ENCODE results near the gene CERS4. TPM values are rescaled to one million over a fixed set of nuclear protein-coding genes. Genes with fewer than 3 reads are reported as not detected.
"Not testable (repeated sequence)": the region's sequence is repeated elsewhere in the genome, so short reads cannot be mapped to it uniquely, and the experiment has no call there.

The CERS4 gene
- total RNA-seq, 1 donor from 2014 or later = 26.4 TPM

- DNase-seq (ENCODE audit: low read depth in 2 of 2) = peak in 1 of 2 donors; percentile 30
These were observed 550 bp downstream of the CERS4 start for GRCh38 chr19:8209462-8210378.

- no peak for DNase-seq (ENCODE audit: low read depth in 2 of 2)
These were observed 1.4 kb downstream of the CERS4 start for GRCh38 chr19:8210421-8211101.

GRCh38 chr19:8212212-8212611, 3.0 kb downstream of the CERS4 start:
- no peak for DNase-seq (ENCODE audit: low read depth in 2 of 2)

GRCh38 chr19:8212916-8213315, 3.7 kb downstream of the CERS4 start:
- no peak for DNase-seq (ENCODE audit: low read depth in 2 of 2)

- no peak for DNase-seq (ENCODE audit: low read depth in 2 of 2)
These were observed 4.9 kb downstream of the CERS4 start for GRCh38 chr19:8213827-8214672.

GRCh38 chr19:8214802-8215201, 5.6 kb downstream of the CERS4 start:
- DNase-seq (ENCODE audit: low read depth in 2 of 2) = no peak

- no peak for DNase-seq (ENCODE audit: low read depth in 2 of 2)
These were observed 6.6 kb downstream of the CERS4 start for GRCh38 chr19:8215783-8216182.

- no peak for DNase-seq (ENCODE audit: low read depth in 2 of 2)
These were observed 7.2 kb downstream of the CERS4 start for GRCh38 chr19:8216357-8216756.

GRCh38 chr19:8218127-8218526, 9.0 kb downstream of the CERS4 start:
- DNase-seq (ENCODE audit: low read depth in 2 of 2) = not testable (repeated sequence)

GRCh38 chr19:8220481-8220880, 11.3 kb downstream of the CERS4 start:
- no peak for DNase-seq (ENCODE audit: low read depth in 2 of 2)

GRCh38 chr19:8221161-8221560, 12.0 kb downstream of the CERS4 start:
- DNase-seq (ENCODE audit: low read depth in 2 of 2) = no peak

GRCh38 chr19:8223442-8223841, 14.3 kb downstream of the CERS4 start:
- not testable (repeated sequence) for DNase-seq (ENCODE audit: low read depth in 2 of 2)

GRCh38 chr19:8224394-8225145, 15.4 kb downstream of the CERS4 start:
- no peak for DNase-seq (ENCODE audit: low read depth in 2 of 2)

- DNase-seq (ENCODE audit: low read depth in 2 of 2) = no peak
These were observed 22.0 kb downstream of the CERS4 start for GRCh38 chr19:8231073-8231604.

- no peak for DNase-seq (ENCODE audit: low read depth in 2 of 2)
These were observed 24.2 kb downstream of the CERS4 start for GRCh38 chr19:8233370-8233769.

- DNase-seq (ENCODE audit: low read depth in 2 of 2) = no peak
These were observed 27.9 kb downstream of the CERS4 start for GRCh38 chr19:8237026-8237425.

GRCh38 chr19:8238251-8238650, 29.1 kb downstream of the CERS4 start:
- no peak for DNase-seq (ENCODE audit: low read depth in 2 of 2)

GRCh38 chr19:8239528-8240273, 30.5 kb downstream of the CERS4 start:
- DNase-seq (ENCODE audit: low read depth in 2 of 2) = no peak

GRCh38 chr19:8240274-8241229, 31.4 kb downstream of the CERS4 start:
- DNase-seq (ENCODE audit: low read depth in 2 of 2) = peak; percentile 89 to 97

Measured in lung microvascular endothelial cell (primary cell).